Suprapubic skin (tissue), 4 donors: ENCODE data around the gene PARVB. TPM values are rescaled to one million over a fixed set of nuclear protein-coding genes. Genes with fewer than 3 reads are reported as not detected.

Experiments
- DNase-seq, 2 donors: peaks; one replicate each; pipeline ENCODE4 v3.0.0-alpha.2; 2019; ENCODE audit warnings: low spot score in 2 of 2
- H3K27ac ChIP-seq: fragments of 200-600 bp; sonication (generic); one replicate; pipeline ENCODE4 v1.5.1; 2019
- H3K27me3 ChIP-seq: fragments of 200-600 bp; sonication (generic); one replicate; pipeline ENCODE4 v1.5.1; 2019
- H3K36me3 ChIP-seq: fragments of 200-600 bp; sonication (generic); one replicate; pipeline ENCODE4 v1.5.1; 2019
- H3K4me1 ChIP-seq: fragments of 200-600 bp; sonication (generic); one replicate; pipeline ENCODE4 v1.5.1; 2019
- H3K4me3 ChIP-seq: fragments of 200-600 bp; sonication (generic); one replicate; pipeline ENCODE4 v1.5.1; 2019; ENCODE audit warnings: mild to moderate bottlenecking
- H3K9me3 ChIP-seq: fragments of 200-600 bp; sonication (generic); one replicate; pipeline ENCODE4 v1.5.1; 2019
- EP300 ChIP-seq: sonication (generic); formaldehyde crosslinking; IDR thresholded peaks from one replicate; pipeline ENCODE4 v1.6.1; 2017; ENCODE audit warnings: antibody characterized with exemption
- POLR2A ChIP-seq, 2 donors: fragments of 450-650 bp; IDR thresholded peaks; one replicate each; pipeline ENCODE4 v1.6.1; 2017; ENCODE audit warnings: antibody characterized with exemption in 2 of 2, mild to moderate bottlenecking in 2 of 2, moderate library complexity in 2 of 2
- POLR2AphosphoS5 ChIP-seq, 3 donors: sonication (generic); formaldehyde crosslinking; IDR thresholded peaks; one replicate each; pipeline ENCODE4 v1.6.1; 2017; ENCODE audit warnings: antibody characterized with exemption in 3 of 3
- WGBS: methylation state at CpG from one replicate; pipeline ENCODE4 v1.1.5; 2018; 5-methylcytosine and 5-hydroxymethylcytosine counted together
- total RNA-seq, 4 donors: library from RNA; depleted of rRNA; stranded (reverse); fragments of >200 nt; gene quantifications; one replicate each; pipeline ENCODE4 v1.1.0, GENCODE V29; 2016
- TF ChIP-seq, protein P1 (sequence below), 2 donors: fragments of 200-600 bp in 1 of 2; fragments of 450-650 bp in 1 of 2; sonication (generic) in 1 of 2; IDR thresholded peaks; one replicate each; pipeline ENCODE4 v1.5.1; 2016 to 2019; ENCODE audit warnings: antibody characterized with exemption in 2 of 2, mild to moderate bottlenecking in 1 of 2, moderate library complexity in 1 of 2

Gene PARVB
- total RNA-seq, 4 donors from 2014 or later: 9.7 to 17.8 (median 13.3) TPM

DNA sequence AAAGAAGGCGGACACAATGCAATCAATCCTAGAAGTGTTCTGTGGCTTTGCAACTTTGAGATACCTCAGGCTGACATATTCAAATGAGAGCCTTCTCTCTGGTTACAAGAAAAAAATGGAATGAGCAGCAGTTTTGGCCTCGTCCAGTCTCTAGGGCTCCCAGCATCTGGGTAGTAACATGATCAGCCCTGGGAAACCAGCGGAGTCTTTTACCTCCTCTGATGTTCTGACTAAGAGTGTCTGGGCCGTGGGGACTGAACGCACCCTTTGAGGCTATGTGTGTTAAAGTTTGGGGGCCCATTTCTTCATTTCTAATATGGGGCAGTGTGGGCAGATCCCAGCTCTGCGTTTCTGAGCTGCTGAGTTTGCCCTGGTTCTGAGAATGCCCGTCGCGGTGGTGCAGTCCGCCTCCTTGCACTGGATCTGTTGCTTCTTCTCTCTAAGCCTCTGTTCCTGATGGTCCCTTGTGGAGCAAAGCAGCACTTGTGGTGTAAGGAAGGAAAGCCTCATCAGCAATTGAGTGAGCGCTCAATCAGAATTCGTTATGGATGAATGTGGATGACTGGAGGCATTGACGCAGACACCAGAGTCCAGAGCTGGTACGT lies 8.1 kb downstream of the PARVB start:
- Histone ChIP-seq H3K27ac (no peak overlapping the region), H3K9me3 (no peaks in the 10 kb centered on the region), H3K27me3 (no peaks in the 10 kb centered on the region), H3K4me1 (peaks cover 14% of the 10 kb centered on the region), H3K36me3 (no peaks in the 10 kb centered on the region), H3K4me3 (no peak overlapping the region)
- TF ChIP-seq EP300 (no peak), POLR2A (IDR thresholded peaks at IDR 0.05) (no peak), POLR2AphosphoS5 (IDR thresholded peaks at IDR 0.05) (no peak)
- TF ChIP-seq, protein P1, sequence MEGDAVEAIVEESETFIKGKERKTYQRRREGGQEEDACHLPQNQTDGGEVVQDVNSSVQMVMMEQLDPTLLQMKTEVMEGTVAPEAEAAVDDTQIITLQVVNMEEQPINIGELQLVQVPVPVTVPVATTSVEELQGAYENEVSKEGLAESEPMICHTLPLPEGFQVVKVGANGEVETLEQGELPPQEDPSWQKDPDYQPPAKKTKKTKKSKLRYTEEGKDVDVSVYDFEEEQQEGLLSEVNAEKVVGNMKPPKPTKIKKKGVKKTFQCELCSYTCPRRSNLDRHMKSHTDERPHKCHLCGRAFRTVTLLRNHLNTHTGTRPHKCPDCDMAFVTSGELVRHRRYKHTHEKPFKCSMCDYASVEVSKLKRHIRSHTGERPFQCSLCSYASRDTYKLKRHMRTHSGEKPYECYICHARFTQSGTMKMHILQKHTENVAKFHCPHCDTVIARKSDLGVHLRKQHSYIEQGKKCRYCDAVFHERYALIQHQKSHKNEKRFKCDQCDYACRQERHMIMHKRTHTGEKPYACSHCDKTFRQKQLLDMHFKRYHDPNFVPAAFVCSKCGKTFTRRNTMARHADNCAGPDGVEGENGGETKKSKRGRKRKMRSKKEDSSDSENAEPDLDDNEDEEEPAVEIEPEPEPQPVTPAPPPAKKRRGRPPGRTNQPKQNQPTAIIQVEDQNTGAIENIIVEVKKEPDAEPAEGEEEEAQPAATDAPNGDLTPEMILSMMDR (IDR thresholded peaks at IDR 0.05): no peak
- WGBS: 84% methylated on average over 13 of the region's 14 CpGs
- no peak for DNase-seq

DNA sequence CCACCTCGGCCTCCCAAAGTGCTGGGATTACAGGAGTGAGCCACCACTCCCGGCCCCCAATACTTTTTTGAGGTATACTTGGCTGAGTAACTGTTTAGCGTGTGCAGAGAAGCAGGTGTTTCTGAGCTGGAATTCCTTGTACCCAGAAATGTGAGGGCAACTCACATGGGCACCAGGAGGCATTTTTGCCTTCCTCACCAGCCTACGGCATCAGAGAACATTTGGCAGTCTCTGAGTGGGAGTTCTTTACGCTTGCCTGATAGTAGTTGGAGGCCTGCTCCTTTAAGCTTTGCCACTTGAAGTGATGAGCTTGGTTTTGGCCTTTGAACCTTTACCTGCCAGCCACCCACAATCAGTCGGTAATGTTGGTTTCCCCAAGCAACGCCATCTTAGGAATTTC lies 9.2 kb downstream of the PARVB start:
- Histone ChIP-seq H3K9me3 (no peaks in the 10 kb centered on the region), H3K36me3 (no peaks in the 10 kb centered on the region), H3K27ac (no peak overlapping the region), H3K27me3 (no peaks in the 10 kb centered on the region), H3K4me1 (peaks cover 18% of the 10 kb centered on the region), H3K4me3 (no peak overlapping the region)
- no peak for TF ChIP-seq POLR2AphosphoS5 (IDR thresholded peaks at IDR 0.05)
- TF ChIP-seq, protein P1 (IDR thresholded peaks at IDR 0.05): no peak
- TF ChIP-seq EP300: no peak
- TF ChIP-seq POLR2A (IDR thresholded peaks at IDR 0.05): no peak
- WGBS: 92% methylated on average over 7 of the region's 7 CpGs
- no peak for DNase-seq

DNA sequence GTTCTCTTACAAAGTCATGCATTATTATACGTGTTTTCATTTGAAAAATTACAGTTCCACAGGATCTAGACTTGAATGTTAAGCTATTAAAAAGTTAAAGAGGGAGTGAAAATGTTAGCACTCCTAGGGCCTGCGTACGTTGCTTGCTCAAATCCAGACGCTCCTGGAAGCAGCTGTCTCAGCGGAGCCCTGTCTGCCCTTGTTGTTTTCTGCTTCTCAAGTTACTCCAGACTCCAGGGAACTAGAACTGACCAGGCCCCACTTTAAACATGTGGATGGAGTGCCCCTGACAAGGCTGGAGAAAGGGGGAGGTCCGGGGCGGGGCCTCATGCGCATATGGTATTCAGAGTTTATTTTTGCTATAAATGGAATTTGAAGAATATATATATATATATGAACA lies 9.6 kb downstream of the PARVB start:
- no peak overlapping the region for H3K4me3 ChIP-seq
- no peaks in the 10 kb centered on the region for H3K36me3 ChIP-seq
- H3K27me3 ChIP-seq: no peaks in the 10 kb centered on the region
- DNase-seq: no peak
- 76% methylated on average over 8 of the region's 8 CpGs for WGBS
- TF ChIP-seq POLR2AphosphoS5 (IDR thresholded peaks at IDR 0.05): no peak
- TF ChIP-seq EP300: no peak
- no peak for TF ChIP-seq POLR2A (IDR thresholded peaks at IDR 0.05)
- TF ChIP-seq, protein P1 (IDR thresholded peaks at IDR 0.05): no peak
- H3K4me1 ChIP-seq: peaks cover 19% of the 10 kb centered on the region
- H3K9me3 ChIP-seq: no peaks in the 10 kb centered on the region
- H3K27ac ChIP-seq: no peak overlapping the region

DNA sequence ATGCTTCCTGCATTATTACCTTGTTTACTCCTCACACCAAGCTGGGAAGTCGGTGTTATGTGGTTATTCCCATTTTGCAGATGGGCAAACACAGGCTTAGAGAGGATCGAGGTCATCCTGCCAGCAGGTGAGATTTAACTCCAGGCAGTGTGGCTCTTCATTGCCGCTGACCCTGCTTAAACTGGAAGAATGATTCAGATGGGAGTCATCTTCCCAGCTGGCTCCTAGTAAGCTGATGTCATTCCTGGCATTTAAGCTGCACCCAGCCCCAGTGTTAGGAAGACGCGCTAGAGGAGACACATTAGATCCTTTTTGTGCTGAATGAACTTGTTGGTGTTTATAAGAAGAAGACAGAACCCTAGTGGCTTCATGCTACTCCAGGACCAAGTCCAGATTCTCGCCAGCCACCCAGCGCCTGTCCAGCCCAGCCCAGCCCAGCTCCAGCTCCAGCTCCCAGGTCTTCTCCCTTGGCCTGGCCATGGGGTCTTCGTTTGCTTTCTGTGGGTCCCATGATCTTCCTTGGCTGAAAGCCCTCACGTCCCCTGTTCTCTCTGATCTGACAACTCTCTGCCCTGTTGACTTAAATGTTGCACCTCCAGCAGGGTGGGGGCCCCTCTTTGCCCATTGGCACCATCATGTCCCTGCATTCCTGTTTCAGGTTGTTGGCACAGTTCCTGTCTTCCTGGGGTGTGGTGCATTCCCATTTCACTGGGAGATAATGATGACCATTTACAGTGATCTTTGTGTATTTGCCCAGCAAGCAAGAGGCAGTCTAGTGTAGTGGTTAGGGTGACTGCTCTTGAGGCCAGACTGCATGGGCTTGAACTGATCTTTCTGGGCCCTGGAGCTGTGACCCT lies 13.6 kb downstream of the PARVB start:
- Histone ChIP-seq H3K4me3 (no peak overlapping the region), H3K27me3 (no peaks in the 10 kb centered on the region), H3K36me3 (no peaks in the 10 kb centered on the region), H3K27ac (peak overlapping the region; percentile 44), H3K4me1 (peaks cover 15% of the 10 kb centered on the region), H3K9me3 (no peaks in the 10 kb centered on the region)
- WGBS: 28% methylated on average over 9 of the region's 9 CpGs
- TF ChIP-seq POLR2AphosphoS5 (IDR thresholded peaks at IDR 0.05) (peak in 1 of 3 donors; percentile 24), EP300 (no peak), POLR2A (IDR thresholded peaks at IDR 0.05) (no peak)
- TF ChIP-seq, protein P1 (IDR thresholded peaks at IDR 0.05): no peak
- DNase-seq: no peak

DNA sequence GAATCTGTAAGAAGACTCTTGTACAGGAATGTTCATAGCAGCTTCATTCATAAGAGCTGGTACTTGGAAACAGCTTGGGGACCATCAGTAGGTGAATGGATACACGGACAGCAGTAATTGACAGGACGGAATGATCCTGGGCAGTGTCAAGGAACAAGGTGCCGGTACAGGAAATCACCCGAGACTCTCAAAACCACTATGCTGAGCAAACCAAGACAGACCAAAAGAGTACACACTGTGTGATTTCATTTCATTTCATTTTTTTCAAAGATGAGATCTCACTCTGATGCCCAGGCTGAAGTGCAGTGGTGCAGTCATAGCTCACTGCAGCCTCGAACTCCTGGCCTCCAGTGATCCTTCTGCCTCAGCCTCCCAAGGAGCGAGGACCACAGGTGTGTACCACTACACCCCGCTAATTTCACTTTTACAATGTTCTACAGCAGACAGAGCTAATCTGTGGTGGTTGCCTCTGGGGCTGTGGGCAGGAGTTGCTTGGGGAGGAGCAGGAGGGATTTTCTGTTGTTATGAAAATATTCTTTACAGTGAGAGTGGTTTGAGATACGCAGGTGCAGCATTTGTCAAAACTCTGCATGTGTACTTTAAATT lies 15.6 kb downstream of the PARVB start:
- DNase-seq: no peak
- peaks cover 15% of the 10 kb centered on the region for H3K4me1 ChIP-seq
- no peaks in the 10 kb centered on the region for H3K9me3 ChIP-seq
- no peaks in the 10 kb centered on the region for H3K36me3 ChIP-seq
- H3K27me3 ChIP-seq: no peaks in the 10 kb centered on the region
- 93% methylated on average over 8 of the region's 8 CpGs for WGBS
- H3K4me3 ChIP-seq: no peak overlapping the region
- no peak overlapping the region for H3K27ac ChIP-seq
- no peak for TF ChIP-seq EP300
- TF ChIP-seq POLR2A (IDR thresholded peaks at IDR 0.05): no peak
- TF ChIP-seq, protein P1 (IDR thresholded peaks at IDR 0.05): no peak
- TF ChIP-seq POLR2AphosphoS5 (IDR thresholded peaks at IDR 0.05): no peak
